CD4-positive, alpha-beta T cell (primary cell): ENCODE measurements around the gene REV3L. TPM values are rescaled to one million over a fixed set of nuclear protein-coding genes. Genes with fewer than 3 reads are reported as not detected.
"Not testable (repeated sequence)": the region's sequence is repeated elsewhere in the genome, so short reads cannot be mapped to it uniquely, and the experiment has no call there.

Experiments used
- ATAC-seq: fragments of 200-7000 bp; cut with Tn5 transposase; one replicate; pipeline ENCODE4 v1.10.0; 2022; ENCODE audit warnings: mild to moderate bottlenecking; ENCODE audit not compliant: poor library complexity
- CTCF ChIA-PET: fragments of 350-600 bp; sonication (Branson Sonifier 250); formaldehyde crosslinking; loops from one replicate; lab custom pipeline; 2021; ENCODE audit warnings: antibody characterized with exemption, inconsistent platforms; lab: Charles Lee
- POLR2A ChIA-PET: fragments of 350-600 bp; sonication (Branson Sonifier 250); formaldehyde crosslinking; loops from one replicate; lab custom pipeline; 2021; ENCODE audit warnings: antibody characterized with exemption, inconsistent platforms; lab: Charles Lee
- DNase-seq, 14 experiments: peaks; one replicate each; pipeline ENCODE4 v3.0.0-alpha.2; 2013 to 2020; ENCODE audit warnings: mixed read lengths in 2 of 14
- H3K27ac ChIP-seq, 2 donors: one replicate each; pipeline versions ENCODE4 v1.5.1 to v1.7.0; 2013; ENCODE audit warnings: low read length in 2 of 2, low read depth in 1 of 2, mild to moderate bottlenecking in 1 of 2
- H3K27me3 ChIP-seq, 2 experiments: 1 replicate in 1 of 2; 2 replicates in 1 of 2; pipeline versions ENCODE4 v1.6.1 to v1.7.0; 2013; ENCODE audit warnings: low read length in 2 of 2, control low read depth in 1 of 2, mild to moderate bottlenecking in 1 of 2, moderate library complexity in 1 of 2; ENCODE audit not compliant: insufficient read depth in 2 of 2, control insufficient read depth in 1 of 2
- H3K36me3 ChIP-seq: one replicate; pipeline ENCODE4 v1.6.1; 2013; ENCODE audit warnings: low read length, control low read depth; ENCODE audit not compliant: insufficient read depth
- H3K4me1 ChIP-seq: one replicate; pipeline ENCODE4 v1.6.1; 2013; ENCODE audit warnings: low read length, control low read depth; ENCODE audit not compliant: insufficient read depth
- H3K4me3 ChIP-seq: one replicate; pipeline ENCODE4 v1.5.1; 2013; ENCODE audit warnings: mild to moderate bottlenecking, low read length, moderate library complexity
- H3K9me3 ChIP-seq, 2 experiments: 1 replicate in 1 of 2; 2 replicates in 1 of 2; pipeline versions ENCODE4 v1.6.1 to v1.7.0; 2013; ENCODE audit warnings: low read length in 2 of 2, mild to moderate bottlenecking in 2 of 2, control low read depth in 1 of 2, moderate library complexity in 1 of 2; ENCODE audit not compliant: control insufficient read depth in 1 of 2, insufficient read depth in 1 of 2
- H3K27ac Mint-ChIP-seq: one replicate; pipeline ENCODE4 v1.8.0; 2020; ENCODE audit warnings: mixed read lengths
- H3K27me3 Mint-ChIP-seq: one replicate; pipeline ENCODE4 v1.8.0; 2021; ENCODE audit warnings: mixed read lengths
- H3K36me3 Mint-ChIP-seq: one replicate; pipeline ENCODE4 v1.8.0; 2021; ENCODE audit warnings: low read depth, mixed read lengths
- H3K4me1 Mint-ChIP-seq: one replicate; pipeline ENCODE4 v1.8.0; 2021; ENCODE audit warnings: low read depth, mixed read lengths
- H3K4me3 Mint-ChIP-seq: one replicate; pipeline ENCODE4 v1.8.0; 2020; ENCODE audit warnings: mild to moderate bottlenecking, mixed read lengths
- H3K9me3 Mint-ChIP-seq: one replicate; pipeline ENCODE4 v1.8.0; 2020; ENCODE audit warnings: mixed read lengths
- CTCF ChIP-seq: fragments of 200-600 bp; IDR thresholded peaks from one replicate; pipeline ENCODE4 v1.8.0; 2022; ENCODE audit warnings: antibody characterized with exemption, mild to moderate bottlenecking
- intact Hi-C, 2 experiments: fragments of 100-400 bp; cut with DNase I in 1 of 2; cut with micrococcal nuclease in 1 of 2; formaldehyde crosslinking; loops; one replicate each; pipeline versions ENCODE4 v1.15.1 to v1.9.0; 2023 to 2025; cut with DNase I, micrococcal nuclease
- total RNA-seq, 174 experiments: library from RNA in 2 of 174; stranded (reverse) in 2 of 174; gene quantifications; one replicate each; pipeline ENCODE4 v1.2.3 and lab custom pipeline; 2021 to 2026

Gene REV3L
- total RNA-seq, 2 experiments from 2014 or later = 17.0 to 20.6 TPM

GRCh38 chr6:111297776-111298175 is 185.2 kb downstream of the REV3L start:
- Mint-ChIP-seq H3K4me1 (peaks cover 13% of the 10 kb centered on the region), H3K4me3 (no peak overlapping the region), H3K9me3 (no peaks in the 10 kb centered on the region), H3K27ac (peak overlapping the region; percentile 31), H3K27me3 (no peaks in the 10 kb centered on the region), H3K36me3 (peaks cover 56% of the 10 kb centered on the region)
- ChIA-PET POLR2A (no interaction called here), CTCF (no interaction called here)
- H3K27ac ChIP-seq = no peak overlapping the region
- ATAC-seq (no peak), DNase-seq (no peak)
- H3K9me3 ChIP-seq = peaks cover 0 to 12% of the 10 kb centered on the region in 2 experiments
- intact Hi-C loops = no loop called here
- TF ChIP-seq CTCF = no peak
- H3K4me1 ChIP-seq = peaks cover 7% of the 10 kb centered on the region
- H3K27me3 ChIP-seq = no peaks in the 10 kb centered on the region
- H3K4me3 ChIP-seq = no peak overlapping the region
- peaks cover 2% of the 10 kb centered on the region for H3K36me3 ChIP-seq

- H3K27me3 Mint-ChIP-seq = no peaks in the 10 kb centered on the region
- H3K36me3 Mint-ChIP-seq = peaks cover 31% of the 10 kb centered on the region
- H3K9me3 Mint-ChIP-seq = no peaks in the 10 kb centered on the region
- peaks cover 15% of the 10 kb centered on the region for H3K4me1 Mint-ChIP-seq
- peak in 1 of 14 experiments; percentile 15 for DNase-seq
- Histone ChIP-seq H3K27ac (no peak overlapping the region), H3K4me3 (no peak overlapping the region), H3K36me3 (no peaks in the 10 kb centered on the region), H3K9me3 (no peaks in the 10 kb centered on the region), H3K4me1 (peaks cover 7% of the 10 kb centered on the region), H3K27me3 (no peaks in the 10 kb centered on the region)
- ChIA-PET POLR2A (no interaction called here), CTCF (no interaction called here)
- peak overlapping the region; percentile 31 for H3K27ac Mint-ChIP-seq
- TF ChIP-seq CTCF = no peak
- no peak overlapping the region for H3K4me3 Mint-ChIP-seq
- intact Hi-C loops = no loop called here
- ATAC-seq = no peak
These were observed 188.5 kb downstream of the REV3L start for GRCh38 chr6:111294374-111294967.

- peaks cover 7% of the 10 kb centered on the region for H3K4me1 ChIP-seq
- H3K4me3 ChIP-seq = no peak overlapping the region
- H3K36me3 Mint-ChIP-seq = peaks cover 22% of the 10 kb centered on the region
- H3K36me3 ChIP-seq = no peaks in the 10 kb centered on the region
- DNase-seq = no peak
- no peaks in the 10 kb centered on the region for H3K27me3 ChIP-seq
- H3K4me1 Mint-ChIP-seq = peaks cover 15% of the 10 kb centered on the region
- CTCF ChIA-PET = no interaction called here
- no peak overlapping the region for H3K27ac Mint-ChIP-seq
- intact Hi-C loops = no loop called here
- H3K4me3 Mint-ChIP-seq = no peak overlapping the region
- no peak for ATAC-seq
- no peaks in the 10 kb centered on the region for H3K9me3 ChIP-seq
- H3K27ac ChIP-seq = no peak overlapping the region
- H3K9me3 Mint-ChIP-seq = no peaks in the 10 kb centered on the region
- POLR2A ChIA-PET = interaction anchor here (1.0 kb wide), 1 partner anchor 10 kb away, joined by 3 read pairs; no protein-coding TSS in a partner anchor
- H3K27me3 Mint-ChIP-seq = no peaks in the 10 kb centered on the region
- TF ChIP-seq CTCF = no peak
These were observed 191.4 kb downstream of the REV3L start for GRCh38 chr6:111291336-111292259.

- H3K4me3 ChIP-seq, intact Hi-C loops, CTCF ChIA-PET, ATAC-seq, H3K27ac ChIP-seq, H3K27me3 ChIP-seq, H3K9me3 ChIP-seq, H3K27me3 Mint-ChIP-seq, H3K4me1 ChIP-seq, H3K27ac Mint-ChIP-seq, H3K4me3 Mint-ChIP-seq, H3K36me3 ChIP-seq, H3K9me3 Mint-ChIP-seq: not testable (repeated sequence)
- Mint-ChIP-seq H3K36me3 (peaks cover 24% of the 10 kb centered on the region), H3K4me1 (peaks cover 15% of the 10 kb centered on the region)
- POLR2A ChIA-PET = interaction anchor here (1.0 kb wide), 1 partner anchor 11 kb away, joined by 3 read pairs; no protein-coding TSS in a partner anchor
- DNase-seq = peak in 3 of 14 experiments; percentile 16 to 43 (median 21)
These were observed 192.2 kb downstream of the REV3L start for GRCh38 chr6:111290689-111291335.

- intact Hi-C loops, H3K9me3 ChIP-seq, H3K4me1 ChIP-seq, POLR2A ChIA-PET, H3K27ac ChIP-seq, H3K4me3 Mint-ChIP-seq, H3K4me1 Mint-ChIP-seq, H3K27ac Mint-ChIP-seq, ATAC-seq, H3K27me3 ChIP-seq, H3K4me3 ChIP-seq, DNase-seq, H3K36me3 ChIP-seq, CTCF ChIA-PET, H3K9me3 Mint-ChIP-seq, H3K27me3 Mint-ChIP-seq: not testable (repeated sequence)
- peaks cover 59% of the 10 kb centered on the region for H3K36me3 Mint-ChIP-seq
These were observed 198.7 kb downstream of the REV3L start for GRCh38 chr6:111284356-111284755.
